GM21360 (cell line): ENCODE results near the gene THOP1.
A peak's percentile ranks its signal among the peaks of the same experiment; 100 is the strongest.

Source experiments
- ATAC-seq: cut with Tn5 transposase; IDR thresholded peaks from one replicate; pipeline ENCODE4 v1.9.1; 2021; ENCODE audit warnings: mild to moderate bottlenecking, moderate library complexity; ENCODE audit not compliant: unreplicated experiment

Gene THOP1

GRCh38 chr19:2785244-2785997 is at the start of gene THOP1:
TSS of gene THOP1 (plus strand) at chr19:2785503. CDS start at chr19:2785663, 160 bp downstream.
- peak; percentile 52 for ATAC-seq

DNA sequence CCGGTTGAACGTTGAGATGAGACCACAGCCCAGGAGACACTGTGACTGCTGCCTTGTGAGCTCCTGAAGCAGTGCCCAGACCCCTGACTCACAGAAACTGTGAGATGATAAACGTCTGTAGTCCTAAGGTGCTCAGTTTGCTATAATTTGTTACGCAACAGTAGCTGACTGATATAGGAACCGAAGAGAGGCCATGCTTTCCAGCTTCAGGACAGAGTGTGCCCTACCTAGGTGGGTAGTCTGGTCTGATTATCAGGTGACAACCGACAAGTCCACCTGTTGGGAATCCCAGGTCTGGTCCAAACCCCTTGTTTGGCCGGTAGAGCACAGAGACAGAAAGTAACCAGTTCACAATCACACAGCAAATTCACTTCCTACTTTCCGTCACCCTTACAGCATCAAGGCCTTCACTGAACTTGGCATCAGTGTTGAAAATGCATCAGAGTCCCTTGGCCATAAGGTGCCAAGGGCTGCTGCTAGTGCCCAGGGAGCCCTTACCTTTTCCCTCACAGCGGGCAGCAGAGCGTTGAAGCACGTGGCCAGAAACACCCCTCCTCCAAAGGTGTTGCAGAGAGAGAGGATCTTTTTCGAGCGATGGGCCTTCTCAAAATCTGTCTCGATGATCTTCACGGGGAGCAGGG is 48.6 kb upstream of the THOP1 start:
- ATAC-seq = no peak

- peak; percentile 84 for ATAC-seq
Measured at GRCh38 chr19:2739602-2740313, 45.5 kb upstream of the THOP1 start, which contains the start of gene SLC39A3. TSS of gene SLC39A3 (minus strand) at chr19:2740017. CDS start at chr19:2737257, 2,760 bp downstream.

DNA sequence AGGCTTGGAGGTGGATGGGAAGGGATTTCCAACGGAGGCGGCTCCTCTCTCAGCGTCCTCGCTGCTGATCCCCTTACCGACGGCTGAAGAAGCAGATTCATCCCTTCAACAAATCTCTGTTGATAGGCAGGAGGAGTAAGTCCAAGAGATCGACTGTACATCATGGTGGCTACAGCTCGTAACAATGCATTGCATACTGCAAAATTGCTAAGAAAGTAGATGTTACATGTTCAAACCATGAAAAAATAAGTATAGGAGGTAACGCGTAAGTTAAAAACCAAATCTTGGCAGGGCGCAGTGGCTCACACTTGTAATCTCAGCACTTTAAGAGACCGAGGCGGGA is 45.0 kb upstream of the THOP1 start:
- ATAC-seq = no peak

DNA sequence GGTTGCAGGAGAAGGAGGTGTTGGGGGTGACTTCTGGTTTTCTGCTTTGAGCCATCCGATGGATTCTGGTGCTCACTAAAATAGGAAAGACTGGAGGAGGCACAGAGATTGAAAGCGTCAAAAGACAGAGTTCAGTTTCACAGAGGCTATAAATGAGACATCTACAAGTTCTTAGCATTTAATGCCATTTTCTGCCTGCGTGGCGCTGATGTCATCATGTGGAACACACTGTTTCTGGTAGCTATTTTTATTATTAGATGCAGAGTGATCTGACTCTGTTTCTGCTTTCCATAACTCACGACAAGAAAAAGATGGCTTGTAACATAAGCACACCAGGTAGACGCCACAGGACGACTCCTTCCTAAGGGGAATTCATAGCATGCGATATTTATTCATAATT is 42.2 kb upstream of the THOP1 start:
- no peak for ATAC-seq

DNA sequence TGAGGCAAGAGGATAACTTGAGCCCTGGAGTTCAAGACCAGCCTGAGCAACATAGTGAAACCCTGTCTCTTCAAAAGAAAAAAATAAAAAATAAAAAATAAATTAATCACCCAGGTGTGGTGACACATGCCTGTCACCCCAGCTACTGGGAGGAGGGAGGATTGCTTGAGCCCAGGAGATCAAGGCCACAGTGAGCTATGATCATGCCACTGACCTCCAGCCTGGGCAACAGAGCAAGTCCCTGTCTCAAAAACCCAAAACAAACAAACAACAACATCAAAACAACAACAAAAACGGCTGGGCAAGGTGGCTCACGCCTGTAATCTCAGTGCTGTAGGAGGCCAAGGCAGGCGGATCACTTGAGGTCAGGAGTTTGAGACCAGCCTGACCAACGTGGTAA is 41.2 kb upstream of the THOP1 start:
- ATAC-seq = no peak

DNA sequence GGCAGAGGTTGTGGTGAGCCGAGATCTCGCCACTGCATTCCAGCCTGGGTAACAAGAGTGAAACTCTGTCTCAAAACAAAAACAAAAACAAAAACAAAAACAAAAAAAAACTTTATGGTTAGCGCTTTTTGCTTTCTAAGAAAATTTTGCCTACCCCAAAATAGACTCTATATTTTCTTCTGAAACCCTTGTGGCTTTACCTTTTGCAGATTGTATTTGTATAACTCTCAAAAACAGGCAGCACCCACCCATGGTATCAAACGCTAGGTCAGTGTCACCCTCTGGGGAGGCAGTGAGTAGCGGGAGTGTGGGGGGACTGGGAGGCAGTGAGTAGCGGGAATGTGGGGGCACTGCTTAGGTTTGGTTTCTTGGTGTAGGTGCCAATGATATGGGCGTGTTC is 38.0 kb upstream of the THOP1 start:
- ATAC-seq = no peak

- no peak for ATAC-seq
Measured at GRCh38 chr19:2750808-2751437, 34.4 kb upstream of the THOP1 start.

GRCh38 chr19:2751438-2751830 is 33.9 kb upstream of the THOP1 start:
- ATAC-seq = no peak

DNA sequence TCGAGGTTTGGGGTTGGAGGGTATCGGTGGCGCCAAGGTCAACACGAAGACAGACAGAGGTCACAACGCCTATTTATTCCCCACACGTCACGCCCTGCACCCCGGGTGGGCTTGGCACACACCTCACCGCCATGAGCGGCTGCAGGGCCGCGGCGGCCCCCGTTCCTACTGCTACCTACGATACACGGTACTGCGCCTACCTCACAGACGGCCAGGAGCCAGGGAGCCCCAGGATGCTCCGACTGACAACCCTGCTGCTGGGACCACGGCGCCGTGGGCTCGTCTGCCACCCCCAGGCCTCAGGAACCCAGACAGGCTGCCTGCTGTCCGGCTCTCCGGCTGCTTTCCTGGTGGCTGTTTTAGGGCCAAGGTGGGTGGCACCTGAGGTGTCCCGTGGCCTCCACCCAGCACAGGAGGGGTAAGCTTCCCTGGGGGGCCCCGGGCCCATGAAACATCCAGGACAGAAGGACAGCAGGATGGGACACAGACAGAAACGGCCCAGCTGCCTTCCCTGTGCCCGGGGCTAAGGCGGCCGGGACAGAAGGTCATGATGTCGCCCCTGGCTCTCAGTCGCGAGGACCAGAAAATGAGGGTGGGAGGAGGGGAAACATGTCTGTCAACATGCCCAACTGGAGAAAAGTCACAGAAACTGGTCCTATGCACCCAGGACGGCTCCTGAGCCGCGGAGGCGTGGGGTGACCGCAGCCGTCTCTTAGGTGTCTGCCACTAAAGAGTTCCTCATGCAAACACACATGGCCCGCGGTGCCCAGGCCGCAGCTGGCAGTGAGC is 30.4 kb upstream of the THOP1 start:
- ATAC-seq = no peak

DNA sequence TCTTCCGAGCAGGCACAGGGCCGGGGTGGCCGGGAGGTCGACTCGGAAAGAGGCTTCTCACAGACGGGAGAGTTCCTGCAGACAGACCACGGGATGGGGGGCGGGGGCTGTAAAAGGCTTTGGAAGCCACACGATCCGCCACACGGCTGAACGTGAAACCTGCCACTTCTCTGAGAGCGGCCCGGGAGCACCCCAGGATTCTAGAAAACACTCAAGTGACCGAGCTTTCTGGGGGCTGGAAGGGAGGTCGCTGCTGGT is 29.9 kb upstream of the THOP1 start:
- ATAC-seq = no peak

DNA sequence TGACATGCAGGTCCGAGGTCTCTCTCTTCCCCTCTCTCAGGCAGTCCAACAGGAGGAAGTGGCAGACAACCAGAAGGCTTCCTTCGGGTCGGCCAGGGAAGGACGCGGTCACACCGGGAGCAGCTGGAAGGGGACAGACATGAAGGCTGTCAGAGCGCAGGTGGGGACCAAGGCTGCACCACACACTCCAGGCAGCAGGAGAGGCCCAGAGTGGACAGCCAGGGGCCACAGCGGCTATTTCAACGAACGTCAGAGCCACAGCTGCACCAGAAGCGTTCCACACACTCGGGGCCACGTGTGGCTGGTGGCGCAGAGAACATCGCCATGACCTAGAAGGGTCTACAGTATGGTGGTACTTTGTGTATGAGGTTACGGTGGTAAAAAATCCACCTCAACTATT is 29.5 kb upstream of the THOP1 start:
- no peak for ATAC-seq

DNA sequence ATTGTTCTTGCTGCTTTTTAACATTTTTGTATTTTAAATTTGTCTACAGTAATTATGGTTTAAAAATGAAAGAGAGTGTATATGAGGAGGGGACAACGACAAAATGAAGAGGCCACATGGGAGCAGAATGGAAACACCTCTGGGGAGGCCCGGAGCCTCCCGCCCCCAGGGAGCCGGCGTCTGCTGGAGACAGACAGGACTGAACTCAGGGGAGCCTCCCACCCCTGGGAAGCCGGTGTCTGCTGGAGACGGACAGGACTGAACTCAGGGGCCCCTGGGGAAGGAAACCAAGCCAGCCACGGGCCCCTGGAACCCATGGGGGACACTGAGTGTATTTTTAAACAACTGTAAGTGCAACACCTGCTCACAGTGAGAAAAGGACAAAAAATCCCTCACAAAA is 28.8 kb upstream of the THOP1 start:
- ATAC-seq = no peak

DNA sequence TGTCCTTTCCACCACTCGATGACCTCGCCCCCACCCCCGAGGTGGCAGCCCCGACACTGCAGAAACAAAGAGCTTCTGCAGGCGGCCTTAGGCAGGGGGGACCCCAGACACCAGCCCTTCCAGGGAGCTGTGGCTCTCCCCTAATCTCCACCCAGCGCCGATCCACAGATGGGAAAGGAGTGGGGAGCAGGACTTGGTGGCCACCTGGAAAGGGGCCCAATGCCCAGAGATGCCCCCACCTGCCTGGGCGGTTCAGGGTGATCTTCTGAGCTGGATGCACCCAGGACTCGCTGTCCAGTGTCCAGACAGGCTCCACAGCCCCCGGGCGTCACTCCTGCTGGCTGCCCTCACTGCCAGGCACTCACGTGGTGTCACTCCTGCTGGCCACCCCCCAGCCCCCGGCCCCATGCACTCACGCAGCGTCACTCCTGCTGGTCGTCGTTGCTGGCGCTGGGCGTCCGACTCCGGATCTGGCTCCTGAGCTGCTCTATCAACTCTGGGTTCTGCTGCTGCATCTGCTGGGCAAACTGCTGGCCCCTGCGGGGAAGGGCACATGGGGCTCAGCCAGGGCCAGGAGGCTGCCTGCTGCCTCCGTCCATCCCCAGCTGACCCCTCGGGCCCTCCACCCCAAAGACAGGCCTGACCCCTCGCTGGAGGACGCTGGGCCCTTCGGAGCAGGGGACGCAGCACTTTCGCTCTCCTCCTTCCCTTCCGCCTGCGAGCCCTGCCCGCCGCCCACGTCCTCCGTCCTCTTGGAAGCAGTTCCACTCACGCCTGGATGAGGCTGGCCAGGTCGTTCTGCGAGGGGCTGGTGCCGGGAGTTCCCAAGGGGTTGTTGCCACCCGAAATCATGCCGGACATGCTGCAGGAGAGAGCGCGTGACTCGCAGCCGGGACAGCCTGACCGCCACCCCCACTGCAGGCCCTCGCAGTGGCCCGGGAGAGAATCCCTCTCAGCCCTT is 28.1 kb upstream of the THOP1 start:
- ATAC-seq = no peak

DNA sequence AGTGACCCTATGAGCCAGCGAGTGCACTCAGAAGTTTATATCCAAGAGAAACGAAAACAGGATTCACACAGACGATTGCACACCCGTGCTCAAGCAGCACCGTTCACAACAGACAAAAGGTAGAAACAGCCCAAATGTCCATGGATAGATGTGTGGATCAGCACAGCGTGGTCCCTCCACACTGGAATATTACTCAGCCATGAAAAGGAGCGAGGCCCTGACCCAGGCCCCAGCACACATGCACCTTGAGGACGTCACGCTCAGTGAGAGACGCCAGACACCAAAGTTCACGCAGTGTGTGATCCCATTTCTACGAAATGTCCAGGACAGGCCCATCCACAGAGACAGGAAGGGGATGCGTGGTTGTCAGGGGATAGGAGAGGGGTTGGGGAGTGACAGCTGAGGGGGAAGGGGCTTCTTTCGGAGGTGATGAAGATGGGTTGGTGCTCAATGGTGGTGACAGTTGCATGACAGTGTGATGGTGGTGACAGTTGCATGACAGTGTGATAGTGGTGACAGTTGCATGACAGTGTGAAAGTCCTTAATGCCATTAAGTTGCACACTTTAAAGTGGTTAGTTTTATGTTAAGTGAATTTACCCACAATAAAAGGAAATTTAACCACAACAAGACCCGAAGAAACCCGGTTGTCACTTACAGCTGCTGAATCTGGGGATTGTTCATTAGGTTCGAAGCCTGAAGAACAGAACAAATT is 26.5 kb upstream of the THOP1 start:
- ATAC-seq = no peak

- no peak for ATAC-seq
Measured at GRCh38 chr19:2759362-2759761, 25.9 kb upstream of the THOP1 start.

- no peak for ATAC-seq
Measured at GRCh38 chr19:2759965-2760364, 25.3 kb upstream of the THOP1 start.

DNA sequence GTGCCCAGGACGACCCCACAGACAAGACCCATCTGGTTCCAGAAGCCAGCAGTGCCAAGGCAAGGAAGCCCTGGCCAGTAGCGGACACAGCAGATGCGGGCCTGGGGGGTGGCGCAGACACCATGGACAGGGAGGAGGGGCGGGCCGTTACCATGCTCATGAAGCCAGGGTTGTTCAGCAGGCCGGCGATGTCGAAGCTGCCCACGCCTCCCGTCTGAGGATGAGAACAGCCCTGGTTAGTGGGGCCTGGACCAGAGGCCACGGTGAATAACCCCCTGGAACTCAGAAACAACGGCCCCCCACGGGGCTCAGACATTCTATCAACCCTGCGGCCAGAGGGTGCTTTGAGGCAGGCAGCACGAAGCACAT is 24.0 kb upstream of the THOP1 start:
- no peak for ATAC-seq
